Activated CD8-positive, alpha-beta T cell treated with anti-CD3 and anti-CD28 coated beads, Interleukin-2, amount 10 ng/mL, durations not matched to agents 7 days and 5 days (primary cell): Measurements from ENCODE around the gene SUPT3H. TPM values are rescaled to one million over a fixed set of nuclear protein-coding genes. Genes with fewer than 3 reads are reported as not detected.
"Not testable (repeated sequence)": the region's sequence is repeated elsewhere in the genome, so short reads cannot be mapped to it uniquely, and the experiment has no call there.

ENCODE experiments used
- ATAC-seq: fragments of 150-1000 bp; cut with Tn5 transposase; one replicate; pipeline ENCODE4 v1.10.0; 2021; ENCODE audit warnings: moderate library complexity
- CTCF ChIA-PET: fragments of 350-600 bp; sonication (Branson Sonifier 250); formaldehyde crosslinking; loops from one replicate; lab custom pipeline; 2021; ENCODE audit warnings: antibody characterized with exemption; lab: Charles Lee
- POLR2A ChIA-PET: fragments of 350-600 bp; sonication (Branson Sonifier 250); formaldehyde crosslinking; loops from one replicate; lab custom pipeline; 2021; ENCODE audit warnings: antibody characterized with exemption; lab: Charles Lee
- DNase-seq: peaks from one replicate; pipeline ENCODE4 v3.0.0-alpha.2; 2020
- H3K27ac Mint-ChIP-seq: one replicate; pipeline ENCODE4 v1.8.0; 2021; ENCODE audit warnings: mild to moderate bottlenecking, mixed read lengths
- H3K27me3 Mint-ChIP-seq: one replicate; pipeline ENCODE4 v1.8.0; 2021; ENCODE audit warnings: low read depth, mixed read lengths
- H3K36me3 Mint-ChIP-seq: one replicate; pipeline ENCODE4 v1.8.0; 2021; ENCODE audit warnings: low read depth, mixed read lengths
- H3K4me1 Mint-ChIP-seq: one replicate; pipeline ENCODE4 v1.8.0; 2021; ENCODE audit warnings: low read depth, mixed read lengths
- H3K4me3 Mint-ChIP-seq: one replicate; pipeline ENCODE4 v1.8.0; 2021; ENCODE audit warnings: mild to moderate bottlenecking, mixed read lengths
- H3K9me3 Mint-ChIP-seq: one replicate; pipeline ENCODE4 v1.8.0; 2022; ENCODE audit warnings: mixed read lengths; ENCODE audit not compliant: insufficient read depth
- total RNA-seq, 2 experiments: library from RNA; stranded (reverse); gene quantifications; one replicate each; pipeline ENCODE4 v1.2.3, GENCODE V29; 2021

SUPT3H gene
- total RNA-seq, 2 experiments from 2014 or later, result 6.4 to 9.1 TPM

DNA sequence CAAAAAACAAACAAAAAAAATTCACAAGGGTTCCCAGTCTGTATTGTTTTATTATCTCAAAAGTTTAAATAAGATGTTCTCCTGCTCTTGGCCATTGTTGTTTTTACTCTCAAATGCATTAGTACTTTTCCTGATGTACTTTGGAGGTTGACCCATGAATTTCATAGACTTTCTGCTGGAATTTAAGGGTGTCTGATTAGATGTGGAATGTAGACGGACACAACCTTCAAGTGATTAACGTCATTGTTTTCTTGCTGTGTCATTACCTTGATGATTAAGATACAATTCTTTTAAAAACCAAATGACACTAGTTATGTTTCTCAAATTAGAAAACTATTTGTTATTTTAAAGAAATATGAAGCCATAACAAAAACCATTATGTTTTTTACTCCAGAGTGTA lies 471.0 kb downstream of the SUPT3H start:
- ATAC-seq (no peak), DNase-seq (no peak)
- H3K27ac Mint-ChIP-seq, result no peak overlapping the region
- POLR2A ChIA-PET, result no interaction called here
- H3K36me3 Mint-ChIP-seq, result peaks cover 15% of the 10 kb centered on the region
- no peak overlapping the region for H3K4me3 Mint-ChIP-seq
- peaks cover 4% of the 10 kb centered on the region for H3K9me3 Mint-ChIP-seq
- no peaks in the 10 kb centered on the region for H3K27me3 Mint-ChIP-seq
- no peaks in the 10 kb centered on the region for H3K4me1 Mint-ChIP-seq
- CTCF ChIA-PET, result no interaction called here

DNA sequence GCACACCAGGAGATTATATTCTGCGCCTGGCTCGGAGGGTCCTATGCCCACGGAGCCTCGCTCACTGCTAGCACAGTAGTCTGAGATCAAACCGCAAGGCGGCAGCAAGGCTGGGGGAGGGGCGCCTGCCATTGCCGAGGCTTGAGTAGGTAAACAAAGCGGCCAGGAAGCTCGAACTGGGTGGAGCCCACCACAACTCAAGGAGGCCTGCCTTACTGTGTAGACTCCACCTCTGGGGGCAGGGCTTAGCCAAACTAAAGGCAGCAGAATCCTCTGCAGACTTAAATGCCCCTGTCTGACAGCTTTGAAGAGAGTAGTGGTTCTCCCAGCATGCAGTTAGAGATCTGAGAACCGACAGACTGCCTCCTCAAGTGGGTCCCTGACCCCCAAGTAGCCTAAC lies 477.4 kb downstream of the SUPT3H start:
- H3K9me3 Mint-ChIP-seq, H3K4me1 Mint-ChIP-seq, DNase-seq, ATAC-seq, H3K27ac Mint-ChIP-seq, H3K4me3 Mint-ChIP-seq, CTCF ChIA-PET, H3K27me3 Mint-ChIP-seq: not testable (repeated sequence)
- peaks cover 20% of the 10 kb centered on the region for H3K36me3 Mint-ChIP-seq
- POLR2A ChIA-PET, result interaction anchor here (1.1 kb wide), 1 partner anchor 8 kb away, joined by 3 read pairs; no protein-coding TSS in a partner anchor

DNA sequence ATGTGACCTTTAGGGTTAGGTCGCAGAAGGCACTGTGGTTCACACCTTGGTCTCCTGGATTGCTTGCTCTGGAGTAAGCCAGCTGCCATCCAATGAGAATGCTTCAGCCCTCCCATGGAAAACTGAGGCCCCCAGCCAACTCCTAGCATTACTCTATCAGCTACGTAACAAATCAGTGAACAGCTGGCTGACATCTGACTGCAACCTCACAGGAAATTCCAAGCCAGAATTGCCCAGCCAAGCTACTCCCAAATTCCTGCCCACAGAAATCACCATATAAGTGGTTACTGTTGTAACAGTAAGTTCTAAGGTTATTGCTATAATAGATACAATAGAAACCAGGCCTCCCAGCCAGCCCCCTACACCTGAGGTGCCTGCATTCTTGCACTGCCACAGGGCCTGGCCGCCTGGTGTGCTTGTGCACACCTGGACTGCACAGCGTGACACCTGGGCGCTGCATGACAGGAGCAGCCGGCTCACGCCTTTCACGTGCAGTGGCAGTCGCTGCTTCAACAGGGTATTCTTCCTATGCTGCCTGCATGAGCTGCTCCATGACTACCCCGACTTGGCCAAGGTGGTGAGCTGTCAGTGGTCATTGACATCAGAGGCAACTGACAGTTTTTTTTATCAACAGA lies 479.3 kb downstream of the SUPT3H start:
- Mint-ChIP-seq H3K27ac (no peak overlapping the region), H3K27me3 (no peaks in the 10 kb centered on the region), H3K4me1 (no peaks in the 10 kb centered on the region), H3K9me3 (peaks cover 4% of the 10 kb centered on the region), H3K4me3 (no peak overlapping the region), H3K36me3 (peaks cover 13% of the 10 kb centered on the region)
- POLR2A ChIA-PET, result no interaction called here
- ATAC-seq (no peak), DNase-seq (no peak)
- CTCF ChIA-PET, result no interaction called here

DNA sequence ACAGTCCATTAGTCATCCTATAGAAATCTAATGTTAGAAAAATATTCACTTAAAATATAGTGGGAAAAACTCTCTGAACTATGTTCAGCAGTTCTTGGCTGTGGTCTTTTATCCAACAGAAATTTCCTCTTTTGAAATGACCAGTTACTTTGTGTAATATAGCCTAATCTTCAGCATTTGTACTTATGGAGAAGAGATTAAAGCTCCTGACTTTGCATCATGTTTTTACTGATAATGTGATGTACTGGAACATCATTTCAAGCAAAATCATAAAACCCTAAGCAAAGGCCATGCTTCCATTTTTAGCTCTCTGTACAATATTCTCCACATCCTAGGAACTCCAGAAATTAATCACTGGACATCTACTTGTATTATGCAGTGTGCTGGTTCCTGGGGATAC lies 480.4 kb downstream of the SUPT3H start:
- no peak for DNase-seq
- no peak for ATAC-seq
- POLR2A ChIA-PET, result no interaction called here
- CTCF ChIA-PET, result no interaction called here
- Mint-ChIP-seq H3K4me3 (no peak overlapping the region), H3K4me1 (no peaks in the 10 kb centered on the region), H3K9me3 (peaks cover 4% of the 10 kb centered on the region), H3K36me3 (peaks cover 10% of the 10 kb centered on the region), H3K27ac (no peak overlapping the region), H3K27me3 (no peaks in the 10 kb centered on the region)

DNA sequence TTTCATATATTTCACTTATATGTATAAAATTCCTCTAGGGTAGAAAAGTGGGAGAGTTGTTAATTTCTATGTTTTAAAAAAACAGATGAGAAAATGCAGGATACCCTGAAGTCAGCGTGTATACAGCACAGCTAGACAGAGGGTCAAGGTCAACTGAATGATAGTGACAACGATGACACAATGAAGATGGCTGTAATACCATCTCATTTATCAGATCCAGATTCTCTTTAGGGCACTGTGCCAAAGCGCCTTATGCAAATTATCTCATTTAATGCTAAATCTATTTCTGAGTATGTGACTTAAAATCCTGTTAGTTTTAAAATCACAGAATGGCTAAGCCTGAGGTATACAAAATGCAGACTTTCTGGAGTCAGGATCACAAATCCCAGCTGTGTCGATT lies 481.0 kb downstream of the SUPT3H start:
- Mint-ChIP-seq H3K9me3 (peaks cover 4% of the 10 kb centered on the region), H3K4me3 (no peak overlapping the region), H3K27me3 (no peaks in the 10 kb centered on the region), H3K4me1 (no peaks in the 10 kb centered on the region), H3K27ac (no peak overlapping the region), H3K36me3 (peaks cover 10% of the 10 kb centered on the region)
- ATAC-seq, result no peak
- no peak for DNase-seq
- CTCF ChIA-PET, result no interaction called here
- POLR2A ChIA-PET, result no interaction called here

DNA sequence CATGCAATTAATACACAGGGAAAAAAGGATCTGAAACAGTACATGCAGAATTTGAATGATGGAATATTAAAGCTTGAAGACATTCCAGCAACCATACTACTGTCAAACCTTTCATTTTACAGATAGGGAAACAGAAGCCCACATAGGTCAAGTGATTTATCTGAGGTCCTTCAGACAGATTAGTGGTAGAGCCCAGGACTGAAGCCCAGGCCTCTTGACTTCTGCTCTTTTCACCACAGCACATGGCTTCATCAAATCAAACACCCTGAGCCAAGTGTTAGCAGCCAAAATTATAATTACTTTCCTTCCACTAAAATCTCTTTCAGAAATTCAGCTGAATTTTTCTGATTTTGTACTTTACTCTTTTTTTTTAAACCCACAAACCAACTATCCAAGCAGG lies 485.2 kb downstream of the SUPT3H start:
- no peak overlapping the region for H3K27ac Mint-ChIP-seq
- peaks cover 7% of the 10 kb centered on the region for H3K9me3 Mint-ChIP-seq
- ChIA-PET POLR2A (interaction anchor here (1.2 kb wide), 1 partner anchor 9 kb away, joined by 3 read pairs; no protein-coding TSS in a partner anchor), CTCF (interaction anchor here (1.2 kb wide), 1 partner anchor 417 kb away, joined by 3 read pairs; no protein-coding TSS in a partner anchor)
- DNase-seq (no peak), ATAC-seq (no peak)
- H3K36me3 Mint-ChIP-seq, result peaks cover 5% of the 10 kb centered on the region
- H3K27me3 Mint-ChIP-seq, result no peaks in the 10 kb centered on the region
- H3K4me1 Mint-ChIP-seq, result no peaks in the 10 kb centered on the region
- H3K4me3 Mint-ChIP-seq, result no peak overlapping the region

DNA sequence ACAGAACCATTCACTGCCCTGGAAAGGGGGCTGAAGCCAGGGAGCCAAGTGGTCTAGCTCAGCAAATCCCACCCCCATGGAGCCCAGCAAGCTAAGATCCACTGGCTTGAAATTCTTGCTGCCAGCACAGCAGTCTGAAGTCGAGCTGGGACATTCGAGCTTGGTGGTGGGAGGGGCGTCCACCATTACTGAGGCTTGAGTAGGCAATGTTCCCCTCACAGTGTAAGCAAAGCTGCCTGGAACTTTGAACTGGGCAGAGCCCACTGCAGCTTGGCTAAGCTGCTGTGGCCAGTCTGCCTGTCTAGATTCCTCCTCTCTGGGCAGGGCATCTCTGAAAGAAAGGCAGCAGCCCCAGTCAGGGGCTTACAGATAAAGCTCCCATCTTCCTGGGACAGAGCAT lies 498.7 kb downstream of the SUPT3H start:
- H3K27ac Mint-ChIP-seq, ATAC-seq, DNase-seq, POLR2A ChIA-PET, H3K4me1 Mint-ChIP-seq, H3K4me3 Mint-ChIP-seq, CTCF ChIA-PET, H3K27me3 Mint-ChIP-seq: not testable (repeated sequence)
- H3K9me3 Mint-ChIP-seq, result peaks cover 16% of the 10 kb centered on the region
- H3K36me3 Mint-ChIP-seq, result peaks cover 39% of the 10 kb centered on the region

DNA sequence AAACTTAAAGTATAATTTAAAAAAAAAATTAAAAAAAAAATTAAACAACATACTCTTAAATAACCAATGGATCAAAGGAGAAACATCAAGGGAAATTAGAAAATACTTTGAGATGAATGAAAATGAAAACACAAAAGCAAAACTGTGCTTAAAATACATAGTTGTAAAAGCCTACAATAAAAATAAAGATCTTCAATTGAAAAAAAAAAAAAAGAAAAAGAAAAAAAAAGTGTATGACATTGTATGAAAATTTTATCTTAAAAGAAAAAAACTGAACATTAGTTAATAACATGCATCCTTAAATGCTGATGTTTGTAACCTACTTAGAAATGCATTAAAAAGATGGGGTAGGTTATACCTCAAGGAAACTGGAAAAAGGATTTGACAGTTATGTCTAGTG lies 501.1 kb downstream of the SUPT3H start:
- H3K27me3 Mint-ChIP-seq, H3K4me3 Mint-ChIP-seq, ATAC-seq, CTCF ChIA-PET, POLR2A ChIA-PET, H3K4me1 Mint-ChIP-seq, H3K9me3 Mint-ChIP-seq, H3K27ac Mint-ChIP-seq, DNase-seq: not testable (repeated sequence)
- H3K36me3 Mint-ChIP-seq, result peaks cover 24% of the 10 kb centered on the region

DNA sequence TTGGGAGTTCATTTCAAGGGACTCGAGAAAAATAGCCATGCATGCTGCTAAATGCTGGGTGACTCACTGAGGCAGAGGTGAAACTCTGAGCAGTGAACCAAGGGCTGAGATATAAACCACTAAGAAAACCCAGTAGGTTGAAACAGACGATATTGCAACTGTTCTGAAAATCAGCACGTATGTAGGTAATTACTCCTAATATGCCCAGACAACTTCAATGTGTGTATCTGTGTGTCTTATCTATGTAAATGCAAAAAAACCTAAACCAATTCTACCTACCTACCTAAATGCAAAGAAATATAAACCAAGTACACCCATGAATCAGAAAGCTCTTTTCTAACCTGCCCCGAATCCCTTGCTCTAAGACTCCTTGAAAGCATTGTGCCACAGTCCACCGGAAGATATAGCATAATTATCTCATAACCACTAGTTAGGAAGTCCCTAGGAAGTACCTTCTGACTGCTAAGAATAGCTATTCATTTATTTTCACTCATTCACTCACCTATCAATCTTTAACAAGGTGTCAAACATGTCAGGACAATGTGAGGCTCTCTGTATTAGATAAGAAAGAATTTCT lies 508.3 kb downstream of the SUPT3H start:
- Mint-ChIP-seq H3K27me3 (no peaks in the 10 kb centered on the region), H3K4me3 (no peak overlapping the region), H3K36me3 (peaks cover 21% of the 10 kb centered on the region), H3K4me1 (peaks cover 28% of the 10 kb centered on the region), H3K9me3 (peaks cover 10% of the 10 kb centered on the region), H3K27ac (peak overlapping the region; percentile 22)
- POLR2A ChIA-PET, result no interaction called here
- no peak for DNase-seq
- no peak for ATAC-seq
- CTCF ChIA-PET, result interaction anchor here (0.8 to 2.7 kb wide), 4 partner anchors 9 to 122 kb away, joined by 3 to 7 read pairs (median 4); no protein-coding TSS in a partner anchor

DNA sequence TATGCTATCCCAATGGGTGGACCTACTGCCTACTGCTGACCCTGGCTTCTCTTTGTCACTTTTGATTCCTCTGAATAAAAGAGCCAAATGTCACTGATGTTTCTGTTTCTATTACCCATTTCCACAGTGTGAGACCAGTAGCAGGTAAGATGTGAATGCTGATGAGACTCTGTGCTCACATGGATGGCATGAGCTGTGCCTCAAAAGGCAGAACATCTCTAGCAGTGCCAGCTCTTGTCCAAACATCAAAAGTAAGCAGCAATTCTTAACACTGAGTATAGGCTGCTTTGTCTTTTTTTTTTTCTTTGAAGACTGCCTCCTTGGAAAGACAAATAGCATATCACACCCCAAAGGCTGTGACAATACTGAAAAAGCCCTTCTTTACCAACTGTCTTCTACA lies 508.8 kb downstream of the SUPT3H start:
- ATAC-seq (no peak), DNase-seq (no peak)
- H3K27ac Mint-ChIP-seq, result no peak overlapping the region
- H3K4me1 Mint-ChIP-seq, result peaks cover 28% of the 10 kb centered on the region
- H3K4me3 Mint-ChIP-seq, result no peak overlapping the region
- H3K36me3 Mint-ChIP-seq, result peaks cover 26% of the 10 kb centered on the region
- POLR2A ChIA-PET, result no interaction called here
- no peaks in the 10 kb centered on the region for H3K27me3 Mint-ChIP-seq
- CTCF ChIA-PET, result interaction anchor here (0.6 to 2.7 kb wide), 5 partner anchors 9 to 15 kb away, joined by 3 to 7 read pairs (median 4); no protein-coding TSS in a partner anchor
- H3K9me3 Mint-ChIP-seq, result peaks cover 10% of the 10 kb centered on the region

DNA sequence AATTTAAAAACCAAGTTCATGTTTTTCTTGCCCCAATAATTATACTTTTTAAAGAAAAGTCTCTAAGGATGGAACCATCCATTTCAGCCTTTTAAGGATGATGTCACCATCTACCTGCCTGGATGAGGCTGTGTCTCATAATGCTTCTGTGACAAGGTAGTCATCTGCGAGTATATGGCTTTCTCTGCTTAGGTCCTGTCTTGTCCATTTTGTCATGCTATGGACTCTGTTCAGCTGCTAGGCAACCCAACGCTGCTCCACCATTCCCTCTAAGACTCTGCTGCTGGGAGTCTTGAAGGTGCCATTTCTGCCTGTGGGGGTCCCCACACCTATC lies 509.4 kb downstream of the SUPT3H start:
- H3K4me3 Mint-ChIP-seq, result no peak overlapping the region
- POLR2A ChIA-PET, result no interaction called here
- no peak for ATAC-seq
- no peaks in the 10 kb centered on the region for H3K27me3 Mint-ChIP-seq
- peaks cover 28% of the 10 kb centered on the region for H3K4me1 Mint-ChIP-seq
- CTCF ChIA-PET, result interaction anchor here (0.6 to 2.7 kb wide), 4 partner anchors 9 to 14 kb away, joined by 4 to 7 read pairs (median 6); no protein-coding TSS in a partner anchor
- no peak overlapping the region for H3K27ac Mint-ChIP-seq
- H3K36me3 Mint-ChIP-seq, result peaks cover 31% of the 10 kb centered on the region
- H3K9me3 Mint-ChIP-seq, result peaks cover 10% of the 10 kb centered on the region
- DNase-seq, result no peak

DNA sequence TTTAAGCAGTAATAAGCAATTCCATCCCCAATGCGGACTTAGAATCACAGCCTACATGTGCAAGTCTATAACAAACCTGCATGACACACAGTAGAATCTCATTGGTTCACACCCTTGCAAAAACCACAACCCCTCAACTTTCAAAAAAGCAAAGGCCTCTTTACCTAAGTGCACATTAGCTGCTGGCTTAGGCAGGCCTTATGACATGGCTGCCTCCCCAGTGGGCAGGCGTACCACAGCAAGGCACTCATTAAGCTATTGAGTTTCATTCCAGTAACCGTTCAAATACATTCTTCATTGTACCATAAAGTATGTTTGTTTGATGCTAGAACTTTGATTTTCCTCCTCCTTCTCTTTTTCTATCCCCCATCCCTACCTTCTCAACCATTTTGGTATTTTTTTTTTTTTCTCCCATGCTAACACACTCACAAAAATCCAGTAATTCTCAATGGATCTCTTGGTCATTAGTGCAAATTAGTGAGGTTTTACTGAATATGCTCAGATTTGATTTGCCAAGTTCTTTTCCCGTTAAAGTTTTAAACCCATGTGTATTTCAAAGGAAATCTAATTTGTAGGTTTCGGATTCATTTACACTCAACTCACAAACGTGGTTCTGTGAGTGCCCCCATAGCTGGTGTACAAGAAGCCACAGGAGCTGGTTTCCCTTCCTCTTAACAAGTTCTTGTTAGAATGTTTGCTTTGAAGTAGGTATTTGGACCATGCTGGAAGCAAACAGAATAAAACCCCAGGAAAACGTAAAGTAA lies 510.0 kb downstream of the SUPT3H start:
- Mint-ChIP-seq H3K36me3 (peaks cover 33% of the 10 kb centered on the region), H3K27ac (no peak overlapping the region)

More for the DNA sequence above, 510.0 kb downstream of the SUPT3H start:
- ChIA-PET CTCF (interaction anchor here (0.6 to 2.7 kb wide), 3 partner anchors 9 to 211 kb away, joined by 3 to 7 read pairs (median 4); no protein-coding TSS in a partner anchor), POLR2A (no interaction called here)
- DNase-seq, result no peak
- no peak for ATAC-seq
- Mint-ChIP-seq H3K4me3 (no peak overlapping the region), H3K9me3 (peaks cover 10% of the 10 kb centered on the region), H3K27me3 (no peaks in the 10 kb centered on the region), H3K4me1 (peaks cover 28% of the 10 kb centered on the region)
